ES-I3 (cell line): Measurements from ENCODE around the gene NAIF1.

Source experiments
- H3K36me3 ChIP-seq: 2 replicates; pipeline ENCODE4 v1.6.1; 2013; ENCODE audit warnings: mild to moderate bottlenecking, low read length, control low read depth, moderate library complexity; ENCODE audit not compliant: insufficient read depth
- H3K4me1 ChIP-seq: 2 replicates; pipeline ENCODE4 v1.6.1; 2013; ENCODE audit warnings: mild to moderate bottlenecking, control low read depth, low read length; ENCODE audit not compliant: insufficient read depth
- H3K9ac ChIP-seq: 2 replicates; pipeline ENCODE4 v1.6.1; 2013; ENCODE audit warnings: low read depth, mild to moderate bottlenecking, low read length, moderate library complexity
- H3K9me3 ChIP-seq: 2 replicates; pipeline ENCODE4 v1.6.1; 2013; ENCODE audit warnings: mild to moderate bottlenecking, low read length, moderate library complexity; ENCODE audit not compliant: control insufficient read depth, insufficient read depth

Gene NAIF1

DNA sequence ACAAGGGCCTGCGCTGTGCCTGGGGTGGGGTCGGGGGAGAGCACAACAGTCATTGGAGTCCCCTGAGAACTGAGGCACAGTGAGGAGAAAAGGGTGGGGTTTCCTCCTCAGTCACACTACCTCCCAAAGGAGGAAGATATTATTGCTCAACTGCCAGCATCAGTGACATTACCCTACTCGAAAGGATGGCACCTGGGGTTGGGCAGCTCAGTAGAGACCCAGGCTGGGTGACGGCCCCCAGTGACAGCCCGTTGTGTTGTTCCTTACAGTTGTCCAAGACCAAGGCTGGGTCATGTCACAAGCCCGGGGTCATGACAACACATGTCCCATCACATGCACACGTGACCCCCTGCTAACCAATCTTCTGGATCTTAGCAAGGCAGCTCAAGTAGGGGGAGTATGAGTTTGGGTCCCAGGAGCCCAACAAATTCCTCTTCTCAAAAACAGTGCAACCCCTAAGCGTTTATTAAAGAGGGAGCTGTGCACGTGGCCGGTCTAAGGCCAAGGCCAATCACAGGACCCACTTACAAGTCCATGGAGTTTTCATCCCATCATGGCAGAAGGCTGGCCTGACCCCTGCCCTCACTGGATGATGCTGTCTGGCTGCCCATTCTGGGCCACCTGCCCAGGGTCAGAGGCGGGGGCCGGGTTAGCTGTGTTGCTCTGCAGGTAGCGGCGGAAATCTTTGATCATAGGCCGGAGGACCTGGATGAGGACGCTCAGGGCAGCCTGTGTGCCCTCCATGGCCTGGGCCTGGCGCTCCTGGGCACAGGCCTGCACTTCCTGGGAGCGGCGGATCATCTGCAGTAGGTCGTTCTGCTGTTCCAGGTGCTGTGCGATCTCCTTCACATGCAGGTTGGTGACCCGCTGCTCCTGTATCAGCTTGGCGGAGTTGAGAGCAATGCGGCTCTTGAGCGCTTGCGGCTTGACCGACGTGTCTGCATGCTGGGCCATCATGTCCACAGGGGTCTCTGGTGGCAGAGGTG lies 4.0 kb downstream of the NAIF1 start:
- Histone ChIP-seq H3K9ac (no peak overlapping the region), H3K4me1 (no peaks in the 10 kb centered on the region; the same call in 1 of the 2 replicates), H3K9me3 (no peaks in the 10 kb centered on the region), H3K36me3 (no peaks in the 10 kb centered on the region)

DNA sequence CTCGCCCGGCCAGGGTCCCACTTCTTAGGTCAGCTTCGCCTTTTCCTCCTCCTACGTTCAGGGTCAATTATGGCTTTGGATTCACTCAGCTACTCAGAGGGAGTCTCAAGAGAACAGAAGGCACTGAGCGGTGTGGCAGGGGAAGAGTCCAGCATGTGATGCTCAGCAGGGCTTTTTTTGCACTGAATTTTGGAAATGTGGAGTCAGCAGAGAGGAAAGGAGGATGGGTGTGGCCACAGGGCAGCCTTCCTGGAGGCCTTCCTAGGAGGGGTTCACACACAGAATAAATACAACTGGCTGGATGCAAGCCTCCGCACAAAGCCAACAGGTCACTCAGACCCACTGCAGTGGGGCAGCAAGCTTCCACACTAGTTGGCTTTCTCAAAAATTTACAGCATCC lies 4.8 kb downstream of the NAIF1 start:
- Histone ChIP-seq H3K4me1 (peaks cover 6% of the 10 kb centered on the region; the same call in 1 of the 2 replicates), H3K9me3 (no peaks in the 10 kb centered on the region), H3K36me3 (no peaks in the 10 kb centered on the region), H3K9ac (no peak overlapping the region)

DNA sequence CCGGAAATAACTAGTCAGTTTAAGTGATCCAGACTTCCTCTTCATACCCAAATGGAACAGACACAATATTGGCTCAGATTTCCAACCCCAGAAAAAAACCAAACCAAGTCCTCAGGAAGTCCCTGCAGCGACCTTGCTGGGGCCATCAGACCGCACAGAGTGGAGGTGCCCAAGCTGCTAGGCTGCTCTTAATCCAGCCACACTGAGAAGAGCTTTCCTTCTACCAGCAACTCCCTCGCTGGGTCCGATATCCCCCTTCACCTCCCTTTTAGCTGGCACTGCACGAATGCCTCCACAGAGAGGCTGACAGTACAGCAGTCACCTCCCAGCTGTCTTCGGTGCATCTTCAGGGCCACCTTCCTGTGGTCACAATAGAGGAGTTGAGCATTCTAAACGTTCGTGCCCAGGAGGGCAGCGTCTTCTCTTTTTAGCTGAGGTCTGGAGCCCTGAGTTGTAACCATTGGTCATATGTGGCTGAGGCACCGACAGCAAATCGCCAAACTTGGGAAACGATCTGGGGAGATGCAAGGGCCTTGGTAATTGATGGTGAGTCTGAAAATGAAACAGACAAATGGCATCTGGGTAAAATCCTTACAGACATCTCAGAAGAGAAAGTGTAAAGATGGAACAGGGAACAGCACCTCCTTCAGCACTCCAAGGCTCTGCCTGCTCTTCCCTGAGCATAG lies 5.7 kb downstream of the NAIF1 start:
- Histone ChIP-seq H3K36me3 (no peaks in the 10 kb centered on the region), H3K9ac (no peak overlapping the region), H3K4me1 (peaks cover 7% of the 10 kb centered on the region; the same call in 1 of the 2 replicates), H3K9me3 (no peaks in the 10 kb centered on the region)

DNA sequence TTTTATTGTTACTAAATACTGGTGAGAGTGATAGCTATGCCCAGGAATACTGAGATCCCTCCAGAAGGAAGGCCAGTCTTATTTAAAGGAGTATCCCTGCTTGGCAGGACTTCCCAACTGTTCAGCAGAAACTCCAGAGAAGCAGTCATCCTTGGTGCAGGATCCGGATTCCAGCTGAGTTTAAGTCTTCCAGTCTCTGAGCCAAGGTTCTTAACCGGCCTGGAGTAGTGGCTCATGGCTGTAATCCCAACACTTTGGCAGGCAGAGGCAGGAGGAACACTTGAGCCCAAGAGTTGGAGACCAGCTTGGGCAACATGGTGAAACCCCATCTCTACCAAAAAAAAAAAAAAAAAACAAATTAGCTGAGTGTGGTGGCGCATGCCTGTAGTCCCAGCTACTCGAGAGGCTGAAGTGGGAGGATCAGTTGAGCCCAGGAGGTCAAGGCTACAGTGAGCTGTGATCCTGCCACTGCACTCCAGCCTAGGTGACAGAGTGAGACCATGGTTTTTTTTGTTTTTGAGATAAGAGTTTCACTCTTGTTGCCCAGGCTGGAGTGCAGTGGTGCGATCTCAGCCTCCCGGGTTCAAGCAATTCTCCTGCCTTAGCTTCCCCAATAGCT lies 7.6 kb downstream of the NAIF1 start:
- peaks cover 19% of the 10 kb centered on the region for H3K4me1 ChIP-seq
- no peaks in the 10 kb centered on the region for H3K36me3 ChIP-seq
- H3K9me3 ChIP-seq = no peaks in the 10 kb centered on the region
- H3K9ac ChIP-seq = no peak overlapping the region

DNA sequence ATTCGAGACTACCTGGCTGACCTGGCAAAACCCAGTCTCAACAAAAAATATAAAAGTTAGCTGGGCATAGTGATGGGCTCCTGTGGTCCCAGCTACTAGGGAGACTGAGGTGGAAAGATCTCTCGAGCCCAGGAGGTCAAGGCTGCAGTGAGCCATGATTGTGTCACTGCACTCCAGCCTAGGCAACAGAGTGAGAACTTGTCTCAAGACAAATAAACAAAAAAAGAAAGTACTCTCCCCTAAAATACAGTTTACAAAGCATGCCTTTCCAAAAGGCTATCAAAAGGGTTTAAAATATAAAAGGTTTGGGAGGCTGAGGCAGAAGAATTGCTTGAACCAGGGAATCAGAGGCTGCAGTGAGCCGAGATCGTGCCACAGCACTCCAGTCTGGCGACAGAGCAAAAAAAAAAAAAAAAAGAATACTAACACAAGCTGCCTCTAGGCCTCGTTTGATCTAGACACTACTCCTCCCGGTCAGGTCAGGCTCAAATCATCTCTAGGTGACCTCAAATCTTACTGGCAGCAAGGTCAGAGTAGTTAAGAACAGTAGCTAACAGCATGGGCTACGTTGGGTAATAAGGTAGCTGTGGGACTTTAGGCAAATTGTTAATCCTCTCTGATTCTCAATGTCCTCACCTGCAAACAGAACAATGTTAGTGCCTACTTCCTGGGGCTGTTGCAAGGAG lies 9.3 kb downstream of the NAIF1 start:
- Histone ChIP-seq H3K9ac (no peak overlapping the region), H3K36me3 (no peaks in the 10 kb centered on the region), H3K9me3 (no peaks in the 10 kb centered on the region), H3K4me1 (peaks cover 19% of the 10 kb centered on the region)

DNA sequence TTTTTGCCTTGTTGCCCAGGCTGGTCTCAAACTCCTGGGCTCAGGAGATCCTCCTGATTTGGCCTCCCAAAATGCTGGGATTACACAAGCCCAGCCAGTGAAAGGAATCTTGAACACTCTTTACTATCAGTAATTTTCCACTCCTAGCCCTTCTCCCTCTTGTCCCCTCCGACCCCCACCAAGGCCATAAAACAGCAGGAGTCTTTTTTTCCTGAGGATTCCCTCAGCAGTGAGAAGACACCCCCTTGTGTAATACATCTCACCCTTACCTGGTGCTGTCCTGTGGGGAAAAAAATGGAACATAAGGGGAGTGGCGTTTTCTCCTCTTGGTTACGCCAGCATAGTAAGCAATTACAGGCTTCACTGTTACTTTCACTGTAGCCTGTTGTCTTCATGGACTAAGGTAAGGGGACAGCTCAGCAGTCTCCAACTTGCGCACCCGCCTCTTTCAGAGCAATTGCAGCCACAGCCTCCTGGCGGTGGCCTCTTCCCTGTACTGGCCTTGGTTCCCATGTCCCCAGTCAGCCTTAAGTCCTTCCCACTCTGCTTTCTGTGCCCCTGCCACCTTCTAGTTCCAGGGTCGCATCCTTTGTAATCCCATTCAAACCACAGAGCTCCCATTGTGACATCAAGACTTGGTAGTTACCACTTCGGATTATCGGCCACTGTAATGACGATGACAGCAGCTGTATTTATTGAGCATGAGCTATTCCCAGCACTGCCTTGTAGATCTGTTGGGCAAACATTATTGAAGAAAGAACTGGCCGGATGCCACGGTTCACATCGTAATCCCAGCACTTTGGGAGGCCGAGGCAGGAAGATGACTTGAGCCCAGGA lies 10.0 kb downstream of the NAIF1 start:
- Histone ChIP-seq H3K9ac (no peak overlapping the region), H3K36me3 (no peaks in the 10 kb centered on the region), H3K9me3 (no peaks in the 10 kb centered on the region), H3K4me1 (peaks cover 20% of the 10 kb centered on the region)

DNA sequence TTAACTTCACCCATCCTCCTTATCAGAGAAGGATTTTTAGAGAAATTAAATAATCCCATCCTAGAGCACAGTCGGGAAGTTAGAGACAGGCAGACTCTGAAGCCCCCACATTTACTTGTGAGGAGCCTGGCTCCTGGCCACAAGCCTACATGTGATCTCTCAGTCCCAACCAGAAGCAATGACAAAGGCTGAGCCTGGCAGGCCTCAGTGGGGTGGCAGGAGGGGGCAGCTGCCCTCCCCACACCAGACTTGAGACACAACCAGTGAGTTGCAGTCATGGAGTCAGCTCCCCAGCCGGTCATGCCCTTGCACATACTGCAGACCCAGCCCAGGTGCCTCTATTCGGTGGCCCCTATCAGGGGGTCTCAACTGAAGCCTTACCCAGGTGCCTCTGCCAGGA lies 11.0 kb downstream of the NAIF1 start:
- H3K36me3 ChIP-seq = no peaks in the 10 kb centered on the region
- H3K9ac ChIP-seq = no peak overlapping the region
- H3K4me1 ChIP-seq = peaks cover 24% of the 10 kb centered on the region
- no peaks in the 10 kb centered on the region for H3K9me3 ChIP-seq

DNA sequence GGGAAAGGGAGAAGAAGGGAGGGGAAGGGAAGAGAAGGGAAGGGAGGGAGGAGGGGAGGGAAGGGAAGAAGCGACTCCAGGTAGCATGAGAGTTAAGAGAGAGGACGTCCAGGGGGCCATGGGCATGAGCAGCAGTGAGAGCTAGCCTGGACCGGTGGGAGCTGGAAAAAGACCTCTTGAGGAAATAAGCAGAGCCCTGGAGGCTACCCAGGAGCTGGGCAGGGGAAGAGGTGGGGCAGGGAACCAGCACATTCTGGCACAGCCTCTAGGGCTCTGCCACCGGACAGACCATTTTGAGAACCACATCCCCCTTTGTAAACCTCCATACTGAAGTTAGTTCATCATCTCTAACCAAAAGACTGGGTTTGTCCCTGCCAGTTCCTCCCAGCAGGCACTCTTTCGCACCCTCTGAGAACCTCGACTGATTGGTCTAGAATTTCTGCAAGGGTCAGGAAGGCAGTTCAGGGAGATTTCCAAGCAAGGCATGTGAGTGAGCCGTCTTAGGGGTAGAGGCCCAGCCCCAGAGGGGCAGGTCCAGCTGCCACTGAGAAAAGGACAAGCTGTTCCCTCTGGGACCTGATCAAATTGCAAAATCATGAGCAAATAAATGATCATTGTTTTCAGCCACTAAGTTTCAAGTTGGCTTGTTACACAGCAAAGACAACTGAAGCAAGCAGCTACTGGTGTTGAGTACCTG lies 11.6 kb downstream of the NAIF1 start:
- Histone ChIP-seq H3K4me1 (peaks cover 28% of the 10 kb centered on the region), H3K9ac (0 out of 2 replicates have a peak overlapping the region, but pooled peaks have one; percentile 6), H3K9me3 (no peaks in the 10 kb centered on the region), H3K36me3 (no peaks in the 10 kb centered on the region)

DNA sequence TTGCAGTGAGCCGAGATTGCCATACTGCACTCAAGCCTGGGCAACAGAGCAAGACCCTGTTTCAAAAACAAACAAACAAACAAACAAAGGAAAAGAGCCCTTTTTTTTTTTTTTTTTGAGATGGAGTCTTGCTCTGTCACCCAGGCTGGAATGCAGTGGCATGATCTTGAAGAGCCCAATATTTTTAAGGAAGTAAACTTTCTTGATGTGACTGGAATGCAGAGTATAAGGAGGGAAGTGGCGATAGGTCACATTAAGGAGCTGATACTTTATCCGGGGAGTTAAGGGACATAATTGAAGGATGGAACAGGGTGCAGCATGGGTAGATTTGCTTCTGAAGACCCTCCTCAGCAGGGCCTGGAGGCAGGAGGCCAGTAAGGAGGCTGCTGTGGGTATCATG lies 13.0 kb downstream of the NAIF1 start:
- H3K9ac ChIP-seq = no peak overlapping the region
- H3K9me3 ChIP-seq = no peaks in the 10 kb centered on the region
- peaks cover 28% of the 10 kb centered on the region for H3K4me1 ChIP-seq
- H3K36me3 ChIP-seq = no peaks in the 10 kb centered on the region

DNA sequence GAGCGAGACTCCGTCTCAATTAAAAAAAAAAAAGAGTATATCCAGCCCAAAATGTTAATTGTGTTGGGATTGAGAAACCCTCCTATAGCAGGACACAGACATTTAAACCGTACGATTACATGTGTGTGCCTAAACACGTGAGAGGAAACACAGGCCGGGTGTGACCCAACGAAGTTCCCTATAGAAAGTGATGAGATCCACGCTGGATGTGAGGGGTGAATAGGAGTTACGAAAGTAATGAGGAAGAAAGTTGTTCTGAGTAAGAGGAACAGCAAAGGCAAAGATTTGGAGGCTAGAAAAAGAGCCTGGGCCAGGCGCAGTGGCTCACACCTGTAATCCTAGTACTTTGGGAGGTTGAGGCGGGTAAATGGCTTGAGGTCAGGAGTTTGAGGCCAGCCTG lies 13.6 kb downstream of the NAIF1 start:
- H3K36me3 ChIP-seq = no peaks in the 10 kb centered on the region
- H3K9me3 ChIP-seq = no peaks in the 10 kb centered on the region
- no peak overlapping the region for H3K9ac ChIP-seq
- H3K4me1 ChIP-seq = peaks cover 28% of the 10 kb centered on the region

DNA sequence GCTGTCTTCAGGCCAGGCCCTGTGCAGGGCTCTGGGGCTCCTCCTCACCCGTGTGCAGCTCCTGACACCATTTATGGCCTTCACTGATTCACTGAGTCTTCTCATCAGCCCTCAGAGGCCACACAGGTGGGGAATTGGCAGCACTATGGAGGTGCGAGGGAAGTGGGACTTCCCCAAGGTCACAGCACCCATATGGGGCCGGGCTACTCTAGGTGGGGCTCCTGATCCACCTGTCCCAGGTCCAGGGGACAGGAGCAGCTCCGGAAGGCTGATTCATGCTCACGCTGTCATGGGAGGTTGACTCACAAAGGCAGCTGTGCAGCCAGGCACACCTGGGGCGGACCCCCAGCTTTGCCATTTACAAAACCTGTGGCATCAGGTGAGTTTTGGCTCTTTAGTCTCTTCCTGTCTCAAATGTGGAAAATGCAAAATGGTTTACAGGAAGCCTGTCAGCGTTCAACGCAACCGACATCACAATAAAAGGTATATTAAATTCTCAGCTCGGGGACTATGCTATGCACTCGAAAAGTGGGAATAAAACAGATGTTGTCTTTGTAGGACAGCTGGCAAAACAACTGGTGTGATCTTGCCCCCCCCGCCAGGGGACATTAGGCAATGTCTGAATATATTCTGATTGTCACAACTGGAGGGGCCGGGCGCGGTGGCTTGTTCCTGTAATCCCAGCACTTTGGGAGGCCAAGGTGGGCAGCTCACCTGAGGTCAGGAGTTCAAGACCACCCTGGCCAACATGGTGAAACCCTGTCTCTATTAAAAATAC lies 15.0 kb downstream of the NAIF1 start:
- Histone ChIP-seq H3K4me1 (peaks cover 21% of the 10 kb centered on the region), H3K9ac (no peak overlapping the region)

DNA sequence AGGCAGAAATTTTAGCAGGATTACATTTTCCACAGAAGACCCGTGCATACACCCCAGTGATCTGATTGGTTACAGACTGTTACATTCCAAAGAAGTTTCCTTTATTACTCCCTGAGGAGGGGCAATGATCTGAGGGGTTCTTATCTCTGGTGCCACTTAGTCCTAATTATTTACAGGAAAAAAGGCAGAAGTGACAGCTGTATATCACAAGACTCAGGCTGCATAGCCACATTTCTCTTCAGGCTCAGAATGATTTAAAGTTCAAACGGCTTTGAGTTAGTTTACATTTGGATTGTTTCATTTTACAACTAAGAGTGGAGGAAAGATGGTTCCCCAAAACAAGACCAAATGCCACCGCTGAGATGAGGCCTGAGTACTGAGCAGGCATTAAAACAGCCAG lies 17.3 kb downstream of the NAIF1 start:
- H3K9ac ChIP-seq = no peak overlapping the region
- H3K9me3 ChIP-seq = no peaks in the 10 kb centered on the region
- peaks cover 9% of the 10 kb centered on the region for H3K4me1 ChIP-seq
- no peaks in the 10 kb centered on the region for H3K36me3 ChIP-seq

More for the DNA sequence above, 15.0 kb downstream of the NAIF1 start:
- Histone ChIP-seq H3K36me3 (no peaks in the 10 kb centered on the region), H3K9me3 (no peaks in the 10 kb centered on the region)
